ENCODE data around the gene NLRP6. TPM values are rescaled to one million over a fixed set of nuclear protein-coding genes. Genes with fewer than 3 reads are reported as not detected.

NLRP6 gene
- total RNA-seq, 4 donors from 2014 or later, result 1.8 to 2.1 TPM; not detected in 2

DNA sequence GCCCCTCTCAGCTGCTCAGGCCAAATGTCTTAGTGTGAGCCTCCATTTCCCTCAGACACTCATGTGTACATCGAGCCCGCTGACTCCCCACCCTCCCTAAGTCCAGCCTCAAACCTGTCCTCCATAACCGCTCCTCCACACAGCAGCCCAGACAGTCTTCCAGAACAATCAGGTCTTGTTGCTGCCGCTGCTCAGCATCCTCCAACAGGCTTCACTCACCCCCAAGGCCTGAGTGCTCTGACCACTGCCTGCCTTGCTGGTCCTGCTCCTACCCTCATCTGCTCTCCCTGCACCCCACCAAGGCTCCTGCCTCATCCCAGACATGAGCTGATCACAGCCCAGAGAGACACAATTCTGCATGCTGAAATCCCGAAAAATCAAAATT is 24.3 kb upstream of the NLRP6 start:
- H3K4me3 ChIP-seq, result no peak overlapping the region
- peaks cover 0 to 9% (median 4%) of the 10 kb centered on the region in 4 donors for H3K36me3 ChIP-seq
- intact Hi-C loops (cut with DNase I; ENCODE audit: low total_unique reads), result no loop called here
- in situ Hi-C loops (cut with MboI; ENCODE audit: low pct_ligation_motif_present in 1 of 4, low pct_unique_long_range_greater_than_20kb in 1 of 4, low sequenced_read_pairs in 3 of 4), result loop anchor here in 1 of 4 donors (10.0 kb wide), 1 partner anchor 111 kb away; the partner anchor contains the start of gene B4GALNT4
- H3K27ac ChIP-seq, result no peak overlapping the region
- no peaks in the 10 kb centered on the region for H3K27me3 ChIP-seq
- WGBS, 2 donors (ENCODE audit: low coverage in 1 of 2), result 89 to 93% methylated on average over 1 to 5 of the region's 5 CpGs
- no peak for TF ChIP-seq POLR2A (IDR thresholded peaks at IDR 0.05)
- no peak for TF ChIP-seq EP300 (IDR thresholded peaks at IDR 0.05; ENCODE audit: low read depth)
- TF ChIP-seq POLR2AphosphoS5 (IDR thresholded peaks at IDR 0.05), result no peak
- TF ChIP-seq, protein P1, sequence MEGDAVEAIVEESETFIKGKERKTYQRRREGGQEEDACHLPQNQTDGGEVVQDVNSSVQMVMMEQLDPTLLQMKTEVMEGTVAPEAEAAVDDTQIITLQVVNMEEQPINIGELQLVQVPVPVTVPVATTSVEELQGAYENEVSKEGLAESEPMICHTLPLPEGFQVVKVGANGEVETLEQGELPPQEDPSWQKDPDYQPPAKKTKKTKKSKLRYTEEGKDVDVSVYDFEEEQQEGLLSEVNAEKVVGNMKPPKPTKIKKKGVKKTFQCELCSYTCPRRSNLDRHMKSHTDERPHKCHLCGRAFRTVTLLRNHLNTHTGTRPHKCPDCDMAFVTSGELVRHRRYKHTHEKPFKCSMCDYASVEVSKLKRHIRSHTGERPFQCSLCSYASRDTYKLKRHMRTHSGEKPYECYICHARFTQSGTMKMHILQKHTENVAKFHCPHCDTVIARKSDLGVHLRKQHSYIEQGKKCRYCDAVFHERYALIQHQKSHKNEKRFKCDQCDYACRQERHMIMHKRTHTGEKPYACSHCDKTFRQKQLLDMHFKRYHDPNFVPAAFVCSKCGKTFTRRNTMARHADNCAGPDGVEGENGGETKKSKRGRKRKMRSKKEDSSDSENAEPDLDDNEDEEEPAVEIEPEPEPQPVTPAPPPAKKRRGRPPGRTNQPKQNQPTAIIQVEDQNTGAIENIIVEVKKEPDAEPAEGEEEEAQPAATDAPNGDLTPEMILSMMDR (IDR thresholded peaks at IDR 0.05), result no peak
- no peaks in the 10 kb centered on the region for H3K9me3 ChIP-seq
- no peaks in the 10 kb centered on the region for H3K4me1 ChIP-seq
- DNase-seq, result no peak

DNA sequence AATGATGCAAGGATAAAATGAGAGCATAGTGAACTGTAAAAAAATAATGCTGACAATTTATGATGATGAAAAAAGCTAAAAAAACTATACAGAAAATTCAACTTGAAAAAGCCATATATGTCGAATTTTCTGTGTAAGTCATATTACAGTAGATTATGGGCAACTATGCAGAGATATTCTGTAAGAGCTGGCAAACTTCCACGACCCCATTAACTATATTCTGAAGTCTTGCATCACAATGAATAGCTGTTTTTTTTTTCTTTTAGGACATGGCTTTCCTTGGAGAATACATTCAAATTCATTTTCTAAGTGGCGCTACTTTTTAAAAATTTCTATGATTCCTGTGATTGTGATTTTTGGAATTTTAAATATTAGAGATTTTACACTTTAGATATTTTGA is 23.0 kb upstream of the NLRP6 start:
- Histone ChIP-seq H3K27ac (no peak overlapping the region), H3K4me3 (no peak overlapping the region), H3K27me3 (no peaks in the 10 kb centered on the region), H3K36me3 (peaks cover 0 to 6% (median 3%) of the 10 kb centered on the region in 4 donors), H3K4me1 (no peaks in the 10 kb centered on the region), H3K9me3 (no peaks in the 10 kb centered on the region)
- TF ChIP-seq POLR2A (IDR thresholded peaks at IDR 0.05), result no peak
- no peak for TF ChIP-seq EP300 (IDR thresholded peaks at IDR 0.05; ENCODE audit: low read depth)
- no peak for TF ChIP-seq POLR2AphosphoS5 (IDR thresholded peaks at IDR 0.05)
- TF ChIP-seq, protein P1 (IDR thresholded peaks at IDR 0.05), result no peak
- no peak for DNase-seq
- in situ Hi-C loops (cut with MboI; ENCODE audit: low pct_ligation_motif_present in 1 of 4, low pct_unique_long_range_greater_than_20kb in 1 of 4, low sequenced_read_pairs in 3 of 4), result loop anchor here in 1 of 4 donors (10.0 kb wide), 1 partner anchor 110 kb away; the partner anchor contains the start of gene B4GALNT4
- intact Hi-C loops (cut with DNase I; ENCODE audit: low total_unique reads), result no loop called here
- 59 to 60% methylated on average over 3 of the region's 3 CpGs for WGBS, 2 donors (ENCODE audit: low coverage in 1 of 2)

DNA sequence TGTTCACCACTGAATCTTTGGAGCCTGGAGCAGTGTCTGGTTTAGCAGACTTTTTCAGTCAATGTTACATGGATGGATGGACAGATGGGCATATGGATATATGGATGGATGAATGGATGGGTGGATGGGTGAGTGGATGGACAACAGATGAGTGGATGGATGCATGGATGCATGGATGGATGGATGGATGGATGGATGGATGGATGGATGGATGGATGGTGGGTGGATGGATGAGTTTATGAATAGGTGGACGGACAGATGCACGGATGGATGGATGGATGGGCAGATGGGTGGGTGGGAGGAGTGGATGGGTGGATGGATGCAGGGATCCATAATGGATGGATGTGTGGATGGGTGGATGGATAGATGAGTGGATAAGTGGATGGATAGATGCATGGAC is 22.4 kb upstream of the NLRP6 start:
- in situ Hi-C loops (cut with MboI; ENCODE audit: low pct_ligation_motif_present in 1 of 4, low pct_unique_long_range_greater_than_20kb in 1 of 4, low sequenced_read_pairs in 3 of 4), result loop anchor here in 1 of 4 donors (10.0 kb wide), 1 partner anchor 109 kb away; the partner anchor contains the start of gene B4GALNT4
- no peak for TF ChIP-seq POLR2A (IDR thresholded peaks at IDR 0.05)
- no peak for TF ChIP-seq EP300 (IDR thresholded peaks at IDR 0.05; ENCODE audit: low read depth)
- TF ChIP-seq POLR2AphosphoS5 (IDR thresholded peaks at IDR 0.05), result no peak
- TF ChIP-seq, protein P1 (IDR thresholded peaks at IDR 0.05), result no peak
- H3K4me3 ChIP-seq, result no peak overlapping the region
- no peak overlapping the region for H3K27ac ChIP-seq
- H3K27me3 ChIP-seq, result no peaks in the 10 kb centered on the region
- intact Hi-C loops (cut with DNase I; ENCODE audit: low total_unique reads), result no loop called here
- no peaks in the 10 kb centered on the region for H3K4me1 ChIP-seq
- no peak for DNase-seq
- no peaks in the 10 kb centered on the region for H3K9me3 ChIP-seq
- peaks cover 0 to 6% (median 3%) of the 10 kb centered on the region in 4 donors for H3K36me3 ChIP-seq
- 95 to 97% methylated on average over 2 of the region's 2 CpGs for WGBS, 2 donors (ENCODE audit: low coverage in 1 of 2)

DNA sequence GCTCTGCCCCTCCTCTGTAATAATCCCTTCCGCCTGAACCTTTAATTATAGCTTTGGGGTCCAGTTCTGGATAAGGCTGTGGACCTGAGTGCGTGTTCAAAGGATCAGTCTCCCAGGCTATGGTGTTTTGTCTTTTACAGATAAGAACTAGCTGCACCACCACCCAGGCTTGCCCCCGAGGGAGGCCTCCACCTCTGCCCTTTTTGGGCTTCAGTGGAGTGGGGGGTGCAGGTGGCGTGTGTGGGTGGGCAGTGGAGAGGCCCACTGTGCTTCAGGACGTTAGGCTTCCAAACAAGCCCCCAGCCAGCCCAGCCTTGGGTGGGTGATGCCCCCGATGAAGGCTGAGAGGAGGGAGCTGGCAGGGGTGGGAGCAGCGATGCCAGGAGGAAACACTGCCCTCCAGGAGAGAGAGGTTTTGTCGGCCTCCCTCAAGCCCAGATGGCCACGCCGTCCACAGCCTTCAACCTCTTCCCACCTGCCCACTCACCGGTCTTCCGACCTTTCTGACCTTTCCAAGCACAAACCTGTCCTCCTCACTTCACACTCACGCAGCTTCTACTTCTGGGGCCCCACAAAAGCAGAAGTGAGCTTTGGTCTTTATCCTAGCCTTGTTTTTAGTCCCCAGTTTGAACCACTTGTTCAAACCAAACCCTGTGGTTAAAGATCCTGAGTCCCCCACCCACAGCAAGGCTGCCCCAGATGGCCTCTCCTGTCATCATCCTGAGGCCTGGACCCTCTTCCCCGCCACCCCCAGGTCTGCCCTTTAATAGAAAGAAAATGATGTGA is 21.1 kb upstream of the NLRP6 start:
- no peaks in the 10 kb centered on the region for H3K9me3 ChIP-seq
- H3K27ac ChIP-seq, result no peak overlapping the region
- no peak for TF ChIP-seq POLR2AphosphoS5 (IDR thresholded peaks at IDR 0.05)
- no peak for TF ChIP-seq POLR2A (IDR thresholded peaks at IDR 0.05)
- TF ChIP-seq, protein P1 (IDR thresholded peaks at IDR 0.05), result no peak
- TF ChIP-seq EP300 (IDR thresholded peaks at IDR 0.05; ENCODE audit: low read depth), result no peak
- DNase-seq, result no peak
- no peak overlapping the region for H3K4me3 ChIP-seq
- no peaks in the 10 kb centered on the region for H3K36me3 ChIP-seq
- in situ Hi-C loops (cut with MboI; ENCODE audit: low pct_ligation_motif_present in 1 of 4, low pct_unique_long_range_greater_than_20kb in 1 of 4, low sequenced_read_pairs in 3 of 4), result loop anchor here in 1 of 4 donors (10.0 kb wide), 1 partner anchor 108 kb away; the partner anchor contains the start of gene B4GALNT4
- no peaks in the 10 kb centered on the region for H3K4me1 ChIP-seq
- intact Hi-C loops (cut with DNase I; ENCODE audit: low total_unique reads), result no loop called here
- 75 to 77% methylated on average over 8 to 14 of the region's 14 CpGs for WGBS, 2 donors (ENCODE audit: low coverage in 1 of 2)
- H3K27me3 ChIP-seq, result no peaks in the 10 kb centered on the region

All from transverse colon (tissue), 4 donors.